Adrenal gland (tissue), 5 donors: ENCODE results near the gene OSMR.

ENCODE experiments used
- POLR2A ChIP-seq, 2 donors: fragments of 450-650 bp; IDR thresholded peaks; one replicate each; pipeline ENCODE4 v1.6.1; 2017; ENCODE audit warnings: antibody characterized with exemption in 2 of 2, mild to moderate bottlenecking in 2 of 2, moderate library complexity in 1 of 2
- TF ChIP-seq, protein P1 (sequence below), 6 experiments: fragments of 450-650 bp in 4 of 6; fragments of 200-600 bp in 2 of 6; sonication (generic) in 1 of 6; IDR thresholded peaks; 1 replicate in 5 of 6; 2 replicates in 1 of 6; pipeline versions ENCODE4 v1.5.1 to v1.8.0; 2016 to 2021; ENCODE audit warnings: antibody characterized with exemption in 6 of 6, mild to moderate bottlenecking in 2 of 6, moderate library complexity in 1 of 6
- donor health status: DM: no; HTN: no; CAD: no.

DNA sequence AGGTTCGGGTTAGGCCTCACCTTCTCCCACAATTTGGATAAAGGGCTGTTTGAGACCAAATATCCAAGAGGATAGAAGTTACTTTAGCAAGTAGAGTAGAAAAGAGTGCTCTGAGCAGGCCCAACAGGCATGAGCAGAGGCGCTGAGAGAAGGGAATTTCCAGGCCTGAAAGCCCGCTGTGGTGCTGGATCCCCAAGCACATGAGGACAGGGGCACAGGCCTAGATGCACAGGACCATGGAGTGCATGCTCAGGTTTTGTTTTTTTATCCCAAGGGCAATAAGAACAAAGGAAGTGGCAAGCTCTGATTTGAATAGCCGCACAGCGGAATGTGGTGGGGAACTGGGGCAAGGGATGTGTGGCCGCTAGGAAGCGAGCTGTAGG is 33.3 kb downstream of the OSMR start:
- no peak for TF ChIP-seq POLR2A (IDR thresholded peaks at IDR 0.05)
- TF ChIP-seq, protein P1, sequence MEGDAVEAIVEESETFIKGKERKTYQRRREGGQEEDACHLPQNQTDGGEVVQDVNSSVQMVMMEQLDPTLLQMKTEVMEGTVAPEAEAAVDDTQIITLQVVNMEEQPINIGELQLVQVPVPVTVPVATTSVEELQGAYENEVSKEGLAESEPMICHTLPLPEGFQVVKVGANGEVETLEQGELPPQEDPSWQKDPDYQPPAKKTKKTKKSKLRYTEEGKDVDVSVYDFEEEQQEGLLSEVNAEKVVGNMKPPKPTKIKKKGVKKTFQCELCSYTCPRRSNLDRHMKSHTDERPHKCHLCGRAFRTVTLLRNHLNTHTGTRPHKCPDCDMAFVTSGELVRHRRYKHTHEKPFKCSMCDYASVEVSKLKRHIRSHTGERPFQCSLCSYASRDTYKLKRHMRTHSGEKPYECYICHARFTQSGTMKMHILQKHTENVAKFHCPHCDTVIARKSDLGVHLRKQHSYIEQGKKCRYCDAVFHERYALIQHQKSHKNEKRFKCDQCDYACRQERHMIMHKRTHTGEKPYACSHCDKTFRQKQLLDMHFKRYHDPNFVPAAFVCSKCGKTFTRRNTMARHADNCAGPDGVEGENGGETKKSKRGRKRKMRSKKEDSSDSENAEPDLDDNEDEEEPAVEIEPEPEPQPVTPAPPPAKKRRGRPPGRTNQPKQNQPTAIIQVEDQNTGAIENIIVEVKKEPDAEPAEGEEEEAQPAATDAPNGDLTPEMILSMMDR (IDR thresholded peaks at IDR 0.05): no peak
